ENCODE data around the gene DENND1A. TPM values are rescaled to one million over a fixed set of nuclear protein-coding genes. Genes with fewer than 3 reads are reported as not detected.
A peak's percentile ranks its signal among the peaks of the same experiment; 100 is the strongest.

Gene DENND1A
- total RNA-seq, 1 donor from 2014 or later, result 23.0 TPM

GRCh38 chr9:123643518-123643917 is 286.4 kb downstream of the DENND1A start:
- H3K27me3 ChIP-seq (ENCODE audit: low read depth), result no peaks in the 10 kb centered on the region
- DNase-seq (peak; percentile 60), ATAC-seq (peak; percentile 88 to 91)
- H3K36me3 ChIP-seq, result no peaks in the 10 kb centered on the region
- no peaks in the 10 kb centered on the region for H3K9me3 ChIP-seq
- H3K4me3 ChIP-seq, result no peak overlapping the region
- TF ChIP-seq CTCF (IDR thresholded peaks at IDR 0.05), result no peak
- peaks cover 19% of the 10 kb centered on the region for H3K4me1 ChIP-seq
- H3K27ac ChIP-seq, result no peak overlapping the region
- intact Hi-C loops (cut with DNase I), result no loop called here

GRCh38 chr9:123642291-123643278 is 287.3 kb downstream of the DENND1A start:
- Histone ChIP-seq H3K4me1 (peaks cover 20% of the 10 kb centered on the region), H3K27ac (no peak overlapping the region), H3K36me3 (no peaks in the 10 kb centered on the region), H3K27me3 (ENCODE audit: low read depth) (no peaks in the 10 kb centered on the region), H3K4me3 (no peak overlapping the region), H3K9me3 (no peaks in the 10 kb centered on the region)
- DNase-seq, result peak; percentile 61
- peak; percentile 74 to 88 for ATAC-seq
- intact Hi-C loops (cut with DNase I), result no loop called here
- no peak for TF ChIP-seq CTCF (IDR thresholded peaks at IDR 0.05)

GRCh38 chr9:123640792-123641222 is 289.1 kb downstream of the DENND1A start:
- ATAC-seq (no peak), DNase-seq (no peak)
- Histone ChIP-seq H3K27ac (no peak overlapping the region), H3K4me3 (no peak overlapping the region), H3K36me3 (no peaks in the 10 kb centered on the region), H3K9me3 (no peaks in the 10 kb centered on the region), H3K4me1 (peaks cover 28% of the 10 kb centered on the region), H3K27me3 (ENCODE audit: low read depth) (no peaks in the 10 kb centered on the region)
- no peak for TF ChIP-seq CTCF (IDR thresholded peaks at IDR 0.05)
- intact Hi-C loops (cut with DNase I), result no loop called here

- Histone ChIP-seq H3K4me1 (peaks cover 28% of the 10 kb centered on the region), H3K27me3 (ENCODE audit: low read depth) (no peaks in the 10 kb centered on the region), H3K27ac (no peak overlapping the region), H3K36me3 (no peaks in the 10 kb centered on the region), H3K4me3 (no peak overlapping the region), H3K9me3 (no peaks in the 10 kb centered on the region)
- ATAC-seq (no peak), DNase-seq (no peak)
- TF ChIP-seq CTCF (IDR thresholded peaks at IDR 0.05), result no peak
- intact Hi-C loops (cut with DNase I), result no loop called here
These were observed 290.2 kb downstream of the DENND1A start for GRCh38 chr9:123639743-123640142.

GRCh38 chr9:123637945-123638634 is 291.8 kb downstream of the DENND1A start:
- peak; percentile 22 to 48 for ATAC-seq
- H3K27ac ChIP-seq, result no peak overlapping the region

More at GRCh38 chr9:123637945-123638634, 291.8 kb downstream of the DENND1A start:
- no peak for DNase-seq
- intact Hi-C loops (cut with DNase I), result no loop called here
- no peak for TF ChIP-seq CTCF (IDR thresholded peaks at IDR 0.05)
- H3K27me3 ChIP-seq (ENCODE audit: low read depth), result no peaks in the 10 kb centered on the region
- no peaks in the 10 kb centered on the region for H3K36me3 ChIP-seq
- H3K4me3 ChIP-seq, result no peak overlapping the region
- H3K4me1 ChIP-seq, result peaks cover 23% of the 10 kb centered on the region
- H3K9me3 ChIP-seq, result no peaks in the 10 kb centered on the region

Measured in lower lobe of right lung (tissue), 2 donors.